OCI-LY3 (cell line): ENCODE measurements around the gene FAM241B.

Experiments used
- H2AFZ ChIP-seq: fragments of 200-600, 300-600 bp; shearing (Covaris generic); 2 replicates; pipeline ENCODE4 v1.6.0; 2014; ENCODE audit warnings: antibody characterized with exemption, low read depth, low read length
- H3K27ac ChIP-seq: fragments of 200-600, 300-600 bp; sonication (generic); 2 replicates; pipeline ENCODE4 v1.5.1; 2014; ENCODE audit warnings: mild to moderate bottlenecking, low read length, moderate library complexity, mixed read lengths
- H3K27me3 ChIP-seq: fragments of 200-600, 300-600 bp; sonication (generic); 2 replicates; pipeline ENCODE4 v1.6.1; 2014; ENCODE audit warnings: low read depth, low read length, mixed read lengths
- H3K36me3 ChIP-seq: fragments of 200-600, 300-600 bp; sonication (generic); replicated peaks from 2 replicates; pipeline ENCODE3; 2014; ENCODE audit warnings: low read depth, low read length, mixed read lengths
- H3K4me1 ChIP-seq: fragments of 300-600, 200-600 bp; sonication (generic); 2 replicates; pipeline ENCODE4 v1.6.1; 2014; ENCODE audit warnings: low read length, mixed read lengths
- H3K4me2 ChIP-seq: fragments of 200-600, 300-600 bp; sonication (generic); 2 replicates; pipeline ENCODE4 v1.6.1; 2014; ENCODE audit warnings: low read length, mixed read lengths
- H3K4me3 ChIP-seq: fragments of 300-600, 200-600 bp; sonication (generic); 2 replicates; pipeline ENCODE4 v1.5.1; 2014; ENCODE audit warnings: antibody characterized with exemption, mild to moderate bottlenecking, low read length, moderate library complexity
- H3K79me2 ChIP-seq: fragments of 300-600, 200-600 bp; shearing (Covaris generic); 2 replicates; pipeline ENCODE4 v1.6.1; 2014; ENCODE audit warnings: mild to moderate bottlenecking, low read length, mixed read lengths
- H3K9ac ChIP-seq: fragments of 300-600, 200-600 bp; shearing (Covaris generic); 2 replicates; pipeline ENCODE4 v1.6.0; 2014; ENCODE audit warnings: mild to moderate bottlenecking, low read length, moderate library complexity
- H3K9me3 ChIP-seq: fragments of 200-600, 300-600 bp; shearing (Covaris generic); 2 replicates; pipeline ENCODE4 v1.6.1; 2014; ENCODE audit warnings: low read length, mixed read lengths; ENCODE audit not compliant: insufficient read depth
- H4K20me1 ChIP-seq: fragments of 200-600, 300-600 bp; sonication (generic); 2 replicates; pipeline ENCODE4 v1.6.1; 2016; ENCODE audit warnings: low read length, mixed read lengths; ENCODE audit not compliant: insufficient read depth
- CTCF ChIP-seq: fragments of 200-600, 300-600 bp; sonication (generic); IDR thresholded peaks from 2 replicates; pipeline ENCODE4 v1.5.1; 2014; ENCODE audit warnings: antibody characterized with exemption, low read length, low read depth
- EZH2phosphoT487 ChIP-seq: fragments of 200-600 bp; shearing (Covaris generic); IDR thresholded peaks from 2 replicates; pipeline ENCODE4 v1.6.1; 2018; ENCODE audit warnings: antibody characterized with exemption, mixed run types, low read depth

Gene FAM241B

GRCh38 chr10:69660296-69660695 lies 30.2 kb downstream of the FAM241B start:
- Histone ChIP-seq H3K9ac (no peak overlapping the region), H3K4me1 (no peaks in the 10 kb centered on the region), H3K27ac (no peak overlapping the region), H3K79me2 (no peaks in the 10 kb centered on the region), H2AFZ (no peak overlapping the region), H3K9me3 (no peaks in the 10 kb centered on the region), H3K4me3 (no peak overlapping the region), H3K27me3 (peaks cover 13% of the 10 kb centered on the region; the same call in 1 of the 2 replicates), H4K20me1 (no peaks in the 10 kb centered on the region), H3K36me3 (no peaks in the 10 kb centered on the region), H3K4me2 (no peak overlapping the region)
- TF ChIP-seq EZH2phosphoT487: no peak
- TF ChIP-seq CTCF: no peak

DNA sequence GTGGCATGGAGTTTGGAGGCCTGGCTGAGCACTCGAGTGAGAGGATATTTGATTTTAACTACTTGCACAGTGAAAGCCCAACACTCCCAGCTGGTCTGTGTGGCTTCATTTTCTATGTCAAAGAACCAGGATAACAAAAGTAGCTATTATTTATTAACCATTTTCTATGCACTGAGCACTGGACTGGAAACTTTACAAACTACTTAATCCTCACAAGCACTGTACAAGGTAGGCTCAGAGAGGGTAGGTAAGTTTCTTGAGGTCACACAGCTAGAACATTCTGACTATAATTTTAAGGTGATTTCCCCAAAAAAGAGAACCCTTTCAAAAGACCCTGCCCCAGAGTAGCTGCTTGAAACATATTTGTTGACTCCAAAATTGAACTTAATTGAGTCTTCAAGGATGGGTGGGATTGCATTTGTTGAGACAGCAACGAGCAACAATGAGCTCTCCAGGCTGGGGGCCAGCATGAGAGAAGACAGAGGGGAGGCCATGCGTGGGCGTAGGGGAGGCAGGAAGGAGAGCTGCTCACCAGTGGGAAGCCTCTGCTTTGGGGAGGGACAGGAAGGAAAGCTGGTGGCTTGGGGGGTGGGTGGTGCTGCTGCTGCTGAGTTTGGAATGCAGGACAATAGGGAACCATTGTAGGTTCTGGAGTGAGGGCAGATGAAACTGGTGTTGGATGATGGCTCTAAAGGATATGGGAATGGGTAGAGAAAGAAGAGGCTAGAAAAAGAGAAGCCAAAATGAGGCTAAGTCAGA lies 31.5 kb downstream of the FAM241B start:
- Histone ChIP-seq H3K4me3 (no peak overlapping the region), H3K4me1 (no peaks in the 10 kb centered on the region), H3K4me2 (no peak overlapping the region), H4K20me1 (no peaks in the 10 kb centered on the region), H3K79me2 (no peaks in the 10 kb centered on the region), H3K9me3 (no peaks in the 10 kb centered on the region), H3K36me3 (no peaks in the 10 kb centered on the region), H3K9ac (no peak overlapping the region), H3K27me3 (peaks cover 13% of the 10 kb centered on the region; the same call in 1 of the 2 replicates), H3K27ac (no peak overlapping the region), H2AFZ (no peak overlapping the region)
- no peak for TF ChIP-seq CTCF
- no peak for TF ChIP-seq EZH2phosphoT487

- Histone ChIP-seq H3K27ac (no peak overlapping the region), H3K4me3 (no peak overlapping the region), H2AFZ (no peak overlapping the region), H3K4me1 (no peaks in the 10 kb centered on the region), H3K27me3 (peaks cover 5% of the 10 kb centered on the region; the same call in 1 of the 2 replicates), H3K4me2 (no peak overlapping the region), H3K9ac (no peak overlapping the region), H3K9me3 (no peaks in the 10 kb centered on the region), H3K36me3 (no peaks in the 10 kb centered on the region), H4K20me1 (no peaks in the 10 kb centered on the region), H3K79me2 (no peaks in the 10 kb centered on the region)
- no peak for TF ChIP-seq CTCF
- no peak for TF ChIP-seq EZH2phosphoT487
Observed at GRCh38 chr10:69662173-69662877, 32.3 kb downstream of the FAM241B start.

DNA sequence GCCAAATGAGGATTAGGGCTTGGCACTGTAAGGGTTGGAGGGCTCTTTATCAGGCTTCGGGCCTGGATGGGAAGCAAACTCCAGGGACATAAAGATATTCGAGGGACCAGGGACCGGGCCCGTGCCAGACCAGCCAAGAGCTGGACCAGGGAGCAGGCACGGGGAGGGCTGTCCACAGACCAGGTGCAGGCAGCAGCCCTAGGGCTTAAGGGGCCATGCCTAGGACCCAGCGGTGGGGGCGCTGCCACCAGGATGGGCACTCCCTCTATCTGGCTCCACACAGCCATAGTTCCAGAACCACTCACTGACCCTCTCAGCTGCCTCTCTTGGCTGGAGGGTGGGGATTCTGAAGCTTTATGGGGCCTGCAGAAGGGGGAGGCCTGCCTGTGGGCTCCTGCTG lies 32.9 kb downstream of the FAM241B start:
- TF ChIP-seq EZH2phosphoT487: no peak
- TF ChIP-seq CTCF: no peak
- peaks cover 2% of the 10 kb centered on the region; the same call in 1 of the 2 replicates for H3K27me3 ChIP-seq
- H4K20me1 ChIP-seq: no peaks in the 10 kb centered on the region
- no peak overlapping the region for H3K9ac ChIP-seq
- H3K4me2 ChIP-seq: no peak overlapping the region
- H3K27ac ChIP-seq: no peak overlapping the region
- H2AFZ ChIP-seq: no peak overlapping the region
- no peaks in the 10 kb centered on the region for H3K36me3 ChIP-seq
- H3K4me1 ChIP-seq: no peaks in the 10 kb centered on the region
- H3K79me2 ChIP-seq: no peaks in the 10 kb centered on the region
- no peak overlapping the region for H3K4me3 ChIP-seq
- no peaks in the 10 kb centered on the region for H3K9me3 ChIP-seq
